ENCODE data around the gene COA1.
"Not testable (repeated sequence)": the region's sequence is repeated elsewhere in the genome, so short reads cannot be mapped to it uniquely, and the experiment has no call there.

Gene COA1

GRCh38 chr7:43639858-43640491 is 89.3 kb downstream of the COA1 start:
- no peak for DNase-seq (ENCODE audit: low read depth, low spot score)
- peak overlapping the region; percentile 92 for H3K27ac ChIP-seq

GRCh38 chr7:43637114-43637806 is 92.1 kb downstream of the COA1 start:
- peak; percentile 81 for DNase-seq (ENCODE audit: low read depth, low spot score)
- peak overlapping the region; percentile 92 for H3K27ac ChIP-seq

GRCh38 chr7:43636093-43636492 is 93.2 kb downstream of the COA1 start:
- peak overlapping the region; percentile 92 for H3K27ac ChIP-seq
- DNase-seq (ENCODE audit: low read depth, low spot score), result peak; percentile 79

GRCh38 chr7:43634384-43634783 is 94.9 kb downstream of the COA1 start:
- H3K27ac ChIP-seq, result peak overlapping the region; percentile 92
- no peak for DNase-seq (ENCODE audit: low read depth, low spot score)

- DNase-seq (ENCODE audit: low read depth, low spot score), result no peak
- peak overlapping the region; percentile 92 for H3K27ac ChIP-seq
Observed at GRCh38 chr7:43632746-43633145, 96.6 kb downstream of the COA1 start.

- H3K27ac ChIP-seq, result peak overlapping the region; percentile 92
- DNase-seq (ENCODE audit: low read depth, low spot score), result no peak
Observed at GRCh38 chr7:43631559-43631958, 97.8 kb downstream of the COA1 start.

- H3K27ac ChIP-seq, result peak overlapping the region; percentile 92
- DNase-seq (ENCODE audit: low read depth, low spot score), result no peak
Observed at GRCh38 chr7:43630482-43630881, 98.8 kb downstream of the COA1 start.

GRCh38 chr7:43629857-43630256 is 99.5 kb downstream of the COA1 start:
- DNase-seq (ENCODE audit: low read depth, low spot score), result no peak
- peak overlapping the region; percentile 6 for H3K27ac ChIP-seq

GRCh38 chr7:43628431-43628830 is 100.9 kb downstream of the COA1 start:
- peak overlapping the region; percentile 6 for H3K27ac ChIP-seq
- DNase-seq (ENCODE audit: low read depth, low spot score), result no peak

- H3K27ac ChIP-seq; DNase-seq (ENCODE audit: low read depth, low spot score): not testable (repeated sequence)
Observed at GRCh38 chr7:43627798-43628197, 101.5 kb downstream of the COA1 start.

- peak overlapping the region; percentile 3 for H3K27ac ChIP-seq
- DNase-seq (ENCODE audit: low read depth, low spot score), result no peak
Observed at GRCh38 chr7:43626695-43627094, 102.6 kb downstream of the COA1 start.

GRCh38 chr7:43625980-43626379 is 103.3 kb downstream of the COA1 start:
- no peak for DNase-seq (ENCODE audit: low read depth, low spot score)
- H3K27ac ChIP-seq, result peak overlapping the region; percentile 3

GRCh38 chr7:43625453-43625852 is 103.9 kb downstream of the COA1 start:
- DNase-seq (ENCODE audit: low read depth, low spot score), result no peak
- H3K27ac ChIP-seq, result peak overlapping the region; percentile 3

- peak overlapping the region; percentile 3 for H3K27ac ChIP-seq
- DNase-seq (ENCODE audit: low read depth, low spot score), result no peak
Observed at GRCh38 chr7:43624156-43624555, 105.2 kb downstream of the COA1 start.

GRCh38 chr7:43621729-43622448 is 107.4 kb downstream of the COA1 start:
- DNase-seq (ENCODE audit: low read depth, low spot score), result no peak
- peak overlapping the region; percentile 3 for H3K27ac ChIP-seq

GRCh38 chr7:43619213-43620012 is 109.9 kb downstream of the COA1 start:
- H3K27ac ChIP-seq, result peak overlapping the region; percentile 5
- DNase-seq (ENCODE audit: low read depth, low spot score), result no peak

GRCh38 chr7:43618073-43618472 is 111.2 kb downstream of the COA1 start:
- H3K27ac ChIP-seq, result no peak overlapping the region
- no peak for DNase-seq (ENCODE audit: low read depth, low spot score)

- H3K27ac ChIP-seq, result no peak overlapping the region
- no peak for DNase-seq (ENCODE audit: low read depth, low spot score)
Observed at GRCh38 chr7:43616977-43617376, 112.3 kb downstream of the COA1 start.

- no peak for DNase-seq (ENCODE audit: low read depth, low spot score)
- no peak overlapping the region for H3K27ac ChIP-seq
Observed at GRCh38 chr7:43615558-43616145, 113.7 kb downstream of the COA1 start.

Measured in epithelial cell of prostate (primary cell).